ENCODE data around the gene STK36.

- no peak for TF ChIP-seq CTCF (IDR thresholded peaks at IDR 0.05)
- TF ChIP-seq POLR2A (IDR thresholded peaks at IDR 0.05), result no peak
- TF ChIP-seq EP300 (IDR thresholded peaks at IDR 0.05; ENCODE audit: low read depth), result no peak
- no peak for TF ChIP-seq POLR2AphosphoS5 (IDR thresholded peaks at IDR 0.05)
Observed at GRCh38 chr2:218680061-218680460, 8.2 kb downstream of the STK36 start.

Data from transverse colon (tissue), 4 donors.